Activated naive CD4-positive, alpha-beta T cell treated with anti-CD3 and anti-CD28 coated beads, Interleukin-2, amount 10 ng/mL, durations not matched to agents 7 days and 5 days (primary cell): Measurements from ENCODE around the gene TAS2R16.

Source experiments
- CTCF ChIA-PET: fragments of 350-600 bp; sonication (Branson Sonifier 250); formaldehyde crosslinking; loops from one replicate; lab custom pipeline; 2021; ENCODE audit warnings: antibody characterized with exemption; lab: Charles Lee
- DNase-seq: peaks from one replicate; pipeline ENCODE4 v3.0.0-alpha.2; 2020
- H3K27ac Mint-ChIP-seq: one replicate; pipeline ENCODE4 v1.8.0; 2021; ENCODE audit warnings: mild to moderate bottlenecking, moderate library complexity, mixed read lengths
- H3K27me3 Mint-ChIP-seq: one replicate; pipeline ENCODE4 v1.8.0; 2021; ENCODE audit warnings: mild to moderate bottlenecking, mixed read lengths
- H3K36me3 Mint-ChIP-seq: one replicate; pipeline ENCODE4 v1.8.0; 2021; ENCODE audit warnings: mixed read lengths
- H3K4me1 Mint-ChIP-seq: one replicate; pipeline ENCODE4 v1.8.0; 2021; ENCODE audit warnings: mixed read lengths
- H3K4me3 Mint-ChIP-seq: one replicate; pipeline ENCODE4 v1.8.0; 2021; ENCODE audit warnings: mild to moderate bottlenecking, moderate library complexity, mixed read lengths
- H3K9me3 Mint-ChIP-seq: one replicate; pipeline ENCODE4 v1.8.0; 2021; ENCODE audit warnings: mixed read lengths

TAS2R16 gene

DNA sequence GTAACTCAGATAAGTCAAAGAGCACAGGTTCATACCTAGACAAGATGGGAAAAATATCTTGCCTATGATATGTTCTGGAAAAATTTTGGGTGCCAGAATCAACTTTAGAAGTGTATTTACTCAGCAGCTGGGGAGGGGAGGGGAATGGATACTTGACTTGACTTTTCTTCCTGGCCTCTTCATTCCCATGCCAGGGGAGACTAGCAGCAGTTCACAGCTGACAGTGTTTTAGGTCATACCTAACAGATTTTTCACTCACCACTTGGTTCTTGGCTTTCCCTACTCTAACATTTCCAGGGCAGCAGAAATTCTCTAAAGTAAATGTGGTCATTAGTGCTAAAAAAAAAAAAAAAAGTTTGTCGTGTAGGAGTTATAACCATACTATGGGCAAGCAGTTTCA is 46.3 kb downstream of the TAS2R16 start:
- Mint-ChIP-seq H3K9me3 (peaks cover 2% of the 10 kb centered on the region), H3K27ac (no peak overlapping the region), H3K4me3 (no peak overlapping the region), H3K27me3 (no peaks in the 10 kb centered on the region), H3K36me3 (no peaks in the 10 kb centered on the region), H3K4me1 (no peaks in the 10 kb centered on the region)
- DNase-seq = no peak
- CTCF ChIA-PET = no interaction called here
